Heart right ventricle (tissue), 16 donors: ENCODE data around the gene SCRN1. TPM values are rescaled to one million over a fixed set of nuclear protein-coding genes. Genes with fewer than 3 reads are reported as not detected.

Source experiments
- ATAC-seq, 8 donors: fragments of 200-7000 bp; cut with Tn5 transposase; one replicate each; pipeline ENCODE4 v1.9.1; 2020; ENCODE audit warnings: mild to moderate bottlenecking in 8 of 8, moderate library complexity in 8 of 8, moderate number of reproducible peaks in 1 of 8
- DNase-seq, 2 donors: peaks; one replicate each; pipeline ENCODE4 v3.0.0-alpha.2; 2020
- H3K27ac ChIP-seq, 10 donors: fragments of 200-600 bp; sonication (generic) in 2 of 10; one replicate each; pipeline versions ENCODE4 v1.5.0 to v1.8.0; 2020 to 2022; ENCODE audit warnings: mild to moderate bottlenecking in 3 of 10
- H3K27me3 ChIP-seq, 7 donors: fragments of 200-600 bp; one replicate each; pipeline ENCODE4 v1.8.0; 2021 to 2022; ENCODE audit warnings: mild to moderate bottlenecking in 2 of 7
- H3K36me3 ChIP-seq, 9 donors: fragments of 200-600 bp; sonication (generic) in 1 of 9; one replicate each; pipeline versions ENCODE4 v1.5.0 to v1.8.0; 2020 to 2022; ENCODE audit warnings: mild to moderate bottlenecking in 2 of 9
- H3K4me1 ChIP-seq, 9 donors: fragments of 200-600 bp; sonication (generic) in 1 of 9; one replicate each; pipeline versions ENCODE4 v1.5.0 to v1.8.0; 2020 to 2022; ENCODE audit warnings: mild to moderate bottlenecking in 4 of 9
- H3K4me3 ChIP-seq, 10 donors: fragments of 200-600 bp; sonication (generic) in 2 of 10; one replicate each; pipeline versions ENCODE4 v1.5.0 to v1.8.0; 2020 to 2022; ENCODE audit warnings: mild to moderate bottlenecking in 7 of 10, moderate library complexity in 2 of 10
- H3K9me3 ChIP-seq, 11 donors: fragments of 200-600 bp in 10 of 11; sonication (generic) in 2 of 11; one replicate each; pipeline versions ENCODE4 v1.5.0 to v1.8.0; 2013 to 2022; ENCODE audit warnings: mild to moderate bottlenecking in 2 of 11, control low read depth in 1 of 11, moderate library complexity in 1 of 11
- WGBS, 2 donors: extraction: QIAGEN DNeasy Blood & Tissue Kit; methylation state at CpG; one replicate each; pipeline ENCODE4 v1.1.7; 2013; ENCODE audit warnings: inconsistent platforms in 1 of 2; 5-methylcytosine and 5-hydroxymethylcytosine counted together
- intact Hi-C, 10 donors: fragments of 100-400 bp; cut with DNase I; formaldehyde crosslinking; loops; one replicate each; pipeline versions ENCODE4 v1.11.1 to v1.14.2; 2022
- polyA plus RNA-seq, 2 donors: library from polyadenylated mRNA; stranded (reverse); fragments of 200-250 nt; gene quantifications; one replicate each; pipeline ENCODE4 v1.2.3, GENCODE V29; 2013
- total RNA-seq, 10 donors: library from RNA; stranded (reverse); fragmentation: NEBNext Ultra II Directional in 3 of 10; extraction: Animal tissue kit (Norgen Biotek cat#: 25700) in 3 of 10; gene quantifications; one replicate each; pipeline versions ENCODE4 v1.2.1 to v1.2.4, GENCODE V29; 2021 to 2023
- TF ChIP-seq, protein P1 (sequence below), 9 donors: fragments of 200-600 bp; sonication (generic) in 2 of 9; IDR thresholded peaks; one replicate each; pipeline versions ENCODE4 v1.5.0 to v1.8.0; 2021 to 2022; ENCODE audit warnings: antibody characterized with exemption in 9 of 9, mild to moderate bottlenecking in 5 of 9, moderate library complexity in 1 of 9
- donor health status: Arrhythmogenic right ventricular cardiomyopathy.
- donor health status: ischemic (EF 13 %, LVEDD 7.1; RV severe dilation, severe dysfunction).
- donor health status: healthy with polysubstance abuse.
- donor health status: DM: no; HTN: yes; CAD: no.
- donor health status: DM: no; HTN: no; CAD: no.
- donor health status: ischemic (EF 25% LVEDD 6.9; RV normal size, moderate dysfunction).
- donor health status: ischemic (EF 25% LVEDD 5.7; RV mildly dilated, moderate dysfunction).
- donor health status: healthy.
- donor health status: DM: yes; HTN: yes; CAD: no.
- donor health status: Ischemic cardiomyopathy.
- donor health status: ischemic (EF 35%, LVEDD 5.7; RV mildly dilated, moderate dysfunction).
- donor health status: nonischemic (EF 11% LVEDD 7.7; RV severe dilation, severe dysfunction).
- donor health status: DM: yes; HTN: yes; CAD: no.
- donor health status: PGD.
- donor health status: ischemic (EF 29% LVEDD 5.4; RV normal size, mild dysfunction).
- donor health status: nonischemic (EF 23%, LVEDD 6.1; RV moderate dilation, normal function).

Gene SCRN1
- total and polyA plus RNA-seq, 12 donors = 3.1 to 36.8 (median 20.5) TPM

DNA sequence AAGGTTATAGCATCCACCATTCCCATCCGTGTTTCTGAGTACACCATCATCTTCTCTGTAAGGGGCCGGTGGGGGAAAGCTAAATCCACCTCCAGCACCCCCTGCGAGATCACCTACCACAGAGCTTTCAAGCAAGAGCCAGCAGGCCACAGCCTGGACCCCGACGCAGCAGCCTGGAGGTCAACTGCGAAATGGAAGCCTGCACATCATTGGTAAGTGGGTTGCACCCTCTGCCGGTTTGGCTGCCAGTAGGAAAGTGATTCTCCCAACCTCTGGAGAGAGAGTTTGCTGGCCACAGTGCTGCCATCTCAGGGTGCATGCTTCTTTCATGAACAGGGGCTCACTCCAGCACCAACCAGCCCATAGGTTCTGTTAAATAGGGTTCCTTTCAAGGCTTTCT, 101.6 kb downstream of the SCRN1 start:
- WGBS, 2 donors = 90 to 93% methylated on average over 7 of the region's 7 CpGs
- no peak overlapping the region for H3K27ac ChIP-seq

DNA sequence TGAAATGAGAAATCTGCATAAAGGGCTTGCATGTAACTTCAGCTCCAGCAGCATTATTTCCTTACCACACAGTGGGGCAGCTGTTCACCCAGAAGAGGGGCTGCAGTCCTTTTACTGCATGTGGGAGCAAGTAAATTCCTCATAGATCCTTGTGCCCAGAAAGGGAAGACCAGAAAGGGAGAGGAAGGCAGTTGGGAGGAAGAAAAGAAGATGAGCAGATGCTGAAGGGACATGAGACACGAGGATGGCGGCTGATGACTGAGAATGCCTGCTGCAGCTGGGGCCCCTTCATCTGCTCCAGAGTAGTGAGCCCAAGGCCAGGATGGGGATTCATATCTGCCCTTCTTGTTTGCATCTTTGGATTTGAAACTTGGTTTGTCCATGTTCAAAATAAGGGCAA, 102.8 kb downstream of the SCRN1 start:
- no peaks in the 10 kb centered on the region for H3K9me3 ChIP-seq
- H3K36me3 ChIP-seq = peaks cover 0 to 12% (median 0%) of the 10 kb centered on the region in 9 donors
- no peak overlapping the region for H3K4me3 ChIP-seq
- ATAC-seq (no peak), DNase-seq (no peak)
- WGBS, 2 donors = 96 to 98% methylated on average over 2 of the region's 2 CpGs
- H3K4me1 ChIP-seq = peaks cover 0 to 5% (median 0%) of the 10 kb centered on the region in 9 donors
- TF ChIP-seq, protein P1, sequence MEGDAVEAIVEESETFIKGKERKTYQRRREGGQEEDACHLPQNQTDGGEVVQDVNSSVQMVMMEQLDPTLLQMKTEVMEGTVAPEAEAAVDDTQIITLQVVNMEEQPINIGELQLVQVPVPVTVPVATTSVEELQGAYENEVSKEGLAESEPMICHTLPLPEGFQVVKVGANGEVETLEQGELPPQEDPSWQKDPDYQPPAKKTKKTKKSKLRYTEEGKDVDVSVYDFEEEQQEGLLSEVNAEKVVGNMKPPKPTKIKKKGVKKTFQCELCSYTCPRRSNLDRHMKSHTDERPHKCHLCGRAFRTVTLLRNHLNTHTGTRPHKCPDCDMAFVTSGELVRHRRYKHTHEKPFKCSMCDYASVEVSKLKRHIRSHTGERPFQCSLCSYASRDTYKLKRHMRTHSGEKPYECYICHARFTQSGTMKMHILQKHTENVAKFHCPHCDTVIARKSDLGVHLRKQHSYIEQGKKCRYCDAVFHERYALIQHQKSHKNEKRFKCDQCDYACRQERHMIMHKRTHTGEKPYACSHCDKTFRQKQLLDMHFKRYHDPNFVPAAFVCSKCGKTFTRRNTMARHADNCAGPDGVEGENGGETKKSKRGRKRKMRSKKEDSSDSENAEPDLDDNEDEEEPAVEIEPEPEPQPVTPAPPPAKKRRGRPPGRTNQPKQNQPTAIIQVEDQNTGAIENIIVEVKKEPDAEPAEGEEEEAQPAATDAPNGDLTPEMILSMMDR (IDR thresholded peaks at IDR 0.05) = no peak
- H3K27me3 ChIP-seq = peaks cover 0 to 8% (median 0%) of the 10 kb centered on the region in 7 donors
- intact Hi-C loops = no loop called here
- no peak overlapping the region for H3K27ac ChIP-seq

More for the DNA sequence above, 101.6 kb downstream of the SCRN1 start:
- H3K4me1 ChIP-seq = peaks cover 0 to 5% (median 0%) of the 10 kb centered on the region in 9 donors
- H3K4me3 ChIP-seq = no peak overlapping the region
- no peak for ATAC-seq
- peaks cover 0 to 8% (median 0%) of the 10 kb centered on the region in 7 donors for H3K27me3 ChIP-seq
- H3K9me3 ChIP-seq = no peaks in the 10 kb centered on the region
- intact Hi-C loops = no loop called here
- no peak for DNase-seq
- TF ChIP-seq, protein P1 (IDR thresholded peaks at IDR 0.05) = no peak
- peaks cover 0 to 12% (median 0%) of the 10 kb centered on the region in 9 donors for H3K36me3 ChIP-seq

DNA sequence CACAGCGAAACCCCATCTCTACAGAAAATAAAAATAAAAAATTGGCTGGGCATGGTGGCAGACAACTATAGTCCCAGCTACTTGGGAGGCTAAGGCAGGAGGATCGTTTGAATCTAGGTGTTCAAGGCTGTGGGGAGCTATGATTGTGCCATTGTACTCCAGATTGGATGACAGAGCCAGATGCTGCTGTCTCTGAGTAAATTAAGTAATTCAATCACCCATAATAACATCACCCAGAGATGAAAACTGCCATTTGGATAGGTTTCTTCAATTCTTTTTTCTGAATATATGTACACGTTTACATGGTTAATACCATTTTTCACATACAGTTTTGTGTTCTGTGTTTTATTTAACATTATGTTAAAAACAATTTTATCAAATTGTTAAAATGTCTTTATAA, 104.0 kb downstream of the SCRN1 start:
- peaks cover 0 to 12% (median 0%) of the 10 kb centered on the region in 9 donors for H3K36me3 ChIP-seq
- no peak overlapping the region for H3K4me3 ChIP-seq
- TF ChIP-seq, protein P1 (IDR thresholded peaks at IDR 0.05) = no peak
- no peaks in the 10 kb centered on the region for H3K9me3 ChIP-seq
- 91 to 93% methylated on average over 3 of the region's 3 CpGs for WGBS, 2 donors
- ATAC-seq = no peak
- no peak overlapping the region for H3K27ac ChIP-seq
- no peak for DNase-seq
- H3K27me3 ChIP-seq = peaks cover 0 to 8% (median 0%) of the 10 kb centered on the region in 7 donors
- intact Hi-C loops = no loop called here
- peaks cover 0 to 5% (median 0%) of the 10 kb centered on the region in 9 donors for H3K4me1 ChIP-seq

DNA sequence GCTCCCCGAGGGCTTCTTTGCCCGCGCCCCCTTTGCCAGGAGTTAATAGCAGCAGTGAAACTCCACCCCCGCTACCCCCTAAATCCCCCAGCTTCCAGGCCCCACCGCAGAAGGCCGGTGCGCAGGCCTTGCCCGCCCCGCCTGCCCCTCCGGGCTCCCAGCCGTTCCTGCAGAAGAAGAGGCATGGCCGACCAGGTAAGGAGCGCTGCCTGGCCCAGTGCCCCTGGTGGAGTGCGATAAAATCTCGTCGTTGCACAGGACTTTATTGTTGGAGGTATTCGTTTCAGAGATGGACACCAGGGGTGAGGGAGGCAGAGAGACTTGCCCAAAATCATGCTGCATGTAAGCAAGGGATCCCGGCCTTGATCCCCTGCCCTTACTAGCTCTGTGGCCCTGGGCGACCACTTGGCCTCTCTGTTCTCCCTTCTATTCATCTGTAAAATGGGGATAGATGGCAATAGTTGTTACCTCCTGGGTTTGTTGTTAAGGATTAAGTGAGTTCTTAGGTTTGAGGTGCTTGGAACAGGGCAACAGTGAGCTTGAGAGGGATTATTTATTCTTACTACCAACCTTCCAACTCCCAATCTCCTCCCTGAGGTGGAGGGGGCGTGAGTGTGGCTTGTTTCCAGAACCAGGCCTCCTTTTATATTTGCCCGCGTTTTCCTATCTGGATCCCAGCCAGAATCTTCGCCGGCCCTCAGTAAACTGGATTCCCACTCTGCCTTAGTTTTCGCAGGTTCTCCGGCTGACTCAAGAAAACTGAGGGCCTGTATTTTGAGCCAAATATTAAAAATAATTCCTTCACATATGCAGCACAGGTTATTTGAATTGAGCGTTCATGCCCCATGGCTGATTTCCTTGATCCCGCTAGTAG, 105.0 kb downstream of the SCRN1 start:
- H3K9me3 ChIP-seq = no peaks in the 10 kb centered on the region
- intact Hi-C loops = no loop called here
- peaks cover 0 to 8% (median 0%) of the 10 kb centered on the region in 9 donors for H3K36me3 ChIP-seq
- 51 to 64% methylated on average over 28 of the region's 28 CpGs for WGBS, 2 donors
- TF ChIP-seq, protein P1 (IDR thresholded peaks at IDR 0.05) = no peak
- no peak for ATAC-seq
- no peak for DNase-seq
- H3K27me3 ChIP-seq = peaks cover 0 to 8% (median 0%) of the 10 kb centered on the region in 7 donors
- H3K27ac ChIP-seq = no peak overlapping the region
- peaks cover 0 to 5% (median 0%) of the 10 kb centered on the region in 9 donors for H3K4me1 ChIP-seq
- H3K4me3 ChIP-seq = no peak overlapping the region
